GM11168 (cell line): Measurements from ENCODE around the gene RHOBTB3.

Experiments used
- in situ Hi-C: fragments of 300-500 bp; cut with MboI; formaldehyde crosslinking; loops from one replicate; pipeline ENCODE4 v1.12.0; 2022; ENCODE audit warnings: low sequenced_read_pairs; ENCODE audit not compliant: unreplicated experiment

Gene RHOBTB3

DNA sequence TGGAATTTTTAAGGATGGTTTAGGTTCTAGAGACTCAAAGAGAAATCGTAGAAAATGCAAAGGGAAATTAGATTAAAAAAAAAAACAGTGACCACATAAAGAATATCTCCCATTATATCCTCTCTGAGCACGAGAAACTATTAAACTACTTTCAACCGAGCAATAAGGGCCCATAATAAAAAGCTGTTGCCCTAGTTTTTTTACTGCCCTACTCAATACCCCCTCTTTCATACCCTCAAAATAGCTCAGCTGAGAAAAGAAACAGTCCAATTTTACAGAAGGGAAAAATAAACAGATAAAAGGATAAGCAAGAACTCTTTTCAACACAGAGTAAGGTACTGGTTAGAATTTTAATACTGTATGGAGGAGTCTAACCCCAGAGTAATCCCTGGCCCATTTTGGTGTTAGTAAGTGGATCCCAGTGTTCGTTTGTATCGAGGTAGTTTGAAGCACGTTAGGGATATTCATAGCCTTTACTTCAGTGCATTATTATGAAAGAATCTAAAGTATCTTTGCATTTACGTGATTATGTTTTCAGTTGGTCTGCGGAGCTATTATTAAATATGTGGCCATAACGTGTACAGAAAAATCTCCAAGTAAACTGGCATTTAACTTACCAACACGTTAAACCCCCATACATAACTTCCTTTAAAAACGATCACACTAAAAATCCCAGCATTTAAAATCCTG, 980 bp upstream of the RHOBTB3 start:
- in situ Hi-C loops: no loop called here

DNA sequence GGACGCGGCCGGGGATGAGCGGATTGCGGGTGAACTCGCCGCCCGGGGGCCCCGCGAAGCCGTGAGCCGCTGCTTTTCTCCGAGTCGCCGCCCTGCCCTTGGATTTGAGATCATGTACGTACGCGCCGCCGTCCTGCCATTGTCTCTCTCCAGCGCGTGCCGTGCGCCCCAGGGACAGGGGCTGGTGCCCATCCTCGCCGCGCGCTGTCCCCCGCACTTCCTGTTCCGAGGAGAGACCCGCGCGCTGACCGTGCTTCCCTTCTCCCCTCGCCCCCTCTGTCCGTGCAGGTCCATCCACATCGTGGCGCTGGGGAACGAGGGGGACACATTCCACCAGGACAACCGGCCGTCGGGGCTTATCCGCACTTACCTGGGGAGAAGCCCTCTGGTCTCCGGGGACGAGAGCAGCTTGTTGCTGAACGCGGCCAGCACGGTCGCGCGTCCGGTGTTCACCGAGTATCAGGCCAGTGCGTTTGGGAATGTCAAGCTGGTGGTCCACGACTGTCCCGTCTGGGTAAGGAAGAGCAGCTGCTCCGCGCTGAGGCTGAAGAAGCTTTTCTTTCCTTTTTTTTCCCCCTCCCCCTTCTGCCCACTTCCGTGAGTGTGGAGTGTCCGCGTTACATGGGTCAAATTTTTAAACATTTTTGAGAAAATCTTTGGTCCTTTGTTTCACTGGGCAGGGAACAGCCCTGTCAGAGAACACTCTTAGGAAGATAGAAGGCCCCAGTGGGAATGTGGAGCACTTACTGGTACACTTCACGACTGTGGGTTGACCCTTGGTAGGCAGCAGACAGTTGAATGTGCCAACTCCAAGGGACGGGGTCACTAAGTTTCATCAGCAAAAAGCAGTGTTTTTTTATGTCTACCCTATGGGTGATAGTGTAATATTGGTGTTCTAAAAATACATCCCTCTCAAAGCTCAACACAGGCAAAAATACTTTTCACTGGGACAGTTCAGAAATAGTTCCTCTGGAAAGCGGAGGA, 727 bp downstream of the RHOBTB3 start:
- in situ Hi-C loops: no loop called here

DNA sequence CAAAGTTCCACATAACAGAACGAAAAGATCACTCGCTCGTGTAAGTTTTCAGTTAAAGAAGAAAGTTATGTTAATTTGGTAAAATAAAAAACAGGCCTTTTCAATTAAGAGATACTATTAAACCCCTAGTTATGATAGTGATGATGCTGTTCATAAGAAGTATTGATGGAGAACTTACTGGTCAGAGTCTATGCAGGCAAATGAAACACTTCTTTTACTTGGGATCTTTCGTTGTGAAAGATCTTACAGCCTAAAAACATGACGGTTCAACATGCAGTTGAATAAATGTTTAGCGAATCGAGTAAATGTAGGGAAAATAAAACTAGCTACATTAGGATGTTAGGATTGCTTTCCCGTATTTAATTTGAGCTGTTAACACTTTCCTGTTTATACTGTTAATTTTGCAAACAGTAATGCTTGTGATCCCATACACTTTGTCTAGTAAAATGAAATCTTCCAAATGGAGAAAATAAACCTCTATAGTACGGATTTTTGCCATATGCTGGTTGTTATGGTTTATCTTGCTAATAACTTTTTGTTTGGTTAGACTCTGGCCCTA, 2.0 kb downstream of the RHOBTB3 start:
- in situ Hi-C loops: no loop called here

DNA sequence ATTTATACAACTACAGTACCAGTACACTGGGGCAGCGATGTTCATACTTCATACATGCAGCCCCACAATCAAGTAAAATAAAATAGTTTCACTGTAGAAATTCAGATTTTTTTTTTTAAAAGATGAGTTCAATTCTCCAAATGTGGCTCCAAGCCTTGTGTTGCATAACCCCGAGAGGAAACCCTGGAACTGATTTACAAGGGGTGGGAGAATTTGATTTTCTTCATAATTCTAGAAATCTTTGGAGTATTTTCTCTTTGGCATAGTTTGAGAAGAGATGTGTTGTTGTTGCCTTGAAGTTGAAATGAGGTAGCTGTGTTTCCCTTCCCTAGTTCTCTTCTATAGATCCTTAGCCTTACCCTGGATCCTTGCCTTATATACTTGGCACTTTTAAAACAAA, 3.1 kb downstream of the RHOBTB3 start:
- in situ Hi-C loops: no loop called here

DNA sequence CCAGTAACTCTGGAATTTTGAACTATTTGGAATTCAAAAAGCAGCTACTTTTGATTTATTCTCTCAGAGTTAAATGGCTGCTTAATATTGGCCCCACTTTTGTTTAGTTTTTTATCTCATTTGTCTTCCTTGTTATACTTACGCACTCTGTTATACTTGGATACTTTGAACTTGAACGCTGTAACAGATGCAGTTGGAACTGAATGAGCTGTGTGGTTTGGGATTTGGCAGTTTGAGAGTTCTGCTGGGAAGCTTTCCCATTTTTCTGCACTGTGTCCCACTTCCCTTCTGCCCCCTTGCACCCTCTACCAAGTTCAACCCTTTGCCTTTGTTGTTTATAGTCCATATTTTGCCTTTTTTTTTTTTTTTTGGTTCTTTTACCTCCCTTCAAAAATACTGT, 3.8 kb downstream of the RHOBTB3 start:
- in situ Hi-C loops: no loop called here

DNA sequence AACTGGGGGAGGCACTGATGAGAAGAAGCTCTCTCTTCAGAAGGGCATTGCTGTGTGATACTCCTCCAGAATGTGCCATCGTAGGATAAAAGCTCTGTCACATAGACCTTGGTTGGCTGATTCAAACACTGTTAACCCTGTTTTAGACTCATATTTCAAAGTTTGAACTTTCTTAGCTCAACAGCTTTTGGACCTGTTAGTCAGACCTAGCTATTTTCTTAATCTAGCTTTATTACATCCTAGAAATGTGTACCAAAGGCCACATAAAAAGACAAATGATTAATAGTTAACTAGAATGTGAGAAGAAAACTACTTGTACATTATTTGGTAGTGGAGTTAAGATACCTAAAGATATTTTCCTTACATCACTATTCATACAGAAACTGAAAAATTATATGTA, 4.3 kb downstream of the RHOBTB3 start:
- in situ Hi-C loops: no loop called here

DNA sequence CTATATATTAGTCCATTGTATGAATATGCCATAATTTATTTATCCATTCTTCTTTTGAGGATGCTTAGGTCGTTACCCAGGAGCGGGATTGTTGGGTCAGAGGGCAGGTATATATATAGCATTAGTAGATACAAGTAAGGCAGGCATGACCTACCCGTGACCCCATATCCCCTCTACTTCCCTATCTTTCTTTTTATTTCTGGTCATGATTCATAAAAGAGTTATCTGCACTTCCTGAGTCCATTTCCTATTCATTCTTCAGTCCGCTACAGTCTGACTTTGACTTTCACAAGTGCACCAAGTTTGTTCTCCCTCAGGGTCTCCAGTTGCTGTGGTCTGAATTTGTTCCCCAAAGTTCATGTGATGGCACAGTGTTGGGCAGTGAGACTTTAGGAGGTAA, 6.9 kb downstream of the RHOBTB3 start:
- in situ Hi-C loops: no loop called here

DNA sequence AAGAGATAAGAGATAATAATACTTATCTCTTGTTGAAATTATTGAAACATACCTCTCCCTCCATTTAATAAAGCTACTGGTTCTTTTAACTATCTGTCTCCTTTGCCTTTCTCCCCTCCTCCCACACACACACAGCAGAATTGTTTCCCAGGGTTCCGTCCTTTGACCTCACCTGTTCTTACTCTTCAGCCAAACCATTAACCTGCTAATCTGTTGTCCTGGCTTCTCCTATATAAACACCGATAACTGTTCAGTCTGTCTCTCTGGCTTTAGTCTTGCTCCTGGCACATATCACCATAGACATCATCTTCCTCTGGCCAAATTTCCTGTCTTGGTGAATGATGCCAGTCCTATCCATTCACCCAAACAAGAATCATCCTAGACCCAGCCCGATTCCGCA, 7.7 kb downstream of the RHOBTB3 start:
- in situ Hi-C loops: no loop called here

DNA sequence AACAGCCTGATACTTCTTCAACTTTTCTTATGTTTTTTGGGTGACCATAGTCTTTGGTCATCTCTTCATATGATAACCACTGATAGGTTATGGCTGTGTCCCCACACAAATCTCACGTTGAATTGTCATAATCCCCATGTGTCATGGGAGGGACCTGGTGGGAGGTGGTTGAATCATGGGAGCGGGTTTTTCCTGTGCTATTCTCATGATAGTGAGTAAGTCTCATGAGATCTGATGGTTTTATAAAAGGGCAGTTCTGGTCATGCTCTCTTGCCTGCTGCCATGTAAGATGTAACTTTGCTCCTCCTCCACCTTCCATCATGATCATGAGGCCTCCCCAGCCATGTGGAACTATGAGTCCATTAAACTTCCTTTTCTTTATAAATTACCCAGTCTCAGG, 8.7 kb downstream of the RHOBTB3 start:
- in situ Hi-C loops: no loop called here

DNA sequence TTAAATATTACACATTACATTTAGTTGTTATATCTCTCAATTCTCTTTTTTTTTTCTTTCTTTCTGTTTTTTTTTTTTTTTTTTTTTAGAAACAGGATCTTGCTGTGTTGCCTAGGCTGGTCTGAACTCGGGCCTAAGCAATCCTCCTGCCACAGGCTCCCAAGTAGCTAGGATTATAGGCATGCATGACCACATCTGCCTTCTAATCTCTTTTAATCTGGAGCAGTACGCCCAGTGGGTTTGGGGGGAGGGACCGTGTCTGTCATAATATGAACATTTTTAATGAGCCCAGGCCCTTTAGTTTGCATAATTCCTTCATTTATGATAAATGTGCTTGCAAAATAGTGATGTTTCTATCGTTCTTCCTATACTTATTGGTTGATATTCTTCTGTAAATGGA, 10.3 kb downstream of the RHOBTB3 start:
- in situ Hi-C loops: no loop called here

DNA sequence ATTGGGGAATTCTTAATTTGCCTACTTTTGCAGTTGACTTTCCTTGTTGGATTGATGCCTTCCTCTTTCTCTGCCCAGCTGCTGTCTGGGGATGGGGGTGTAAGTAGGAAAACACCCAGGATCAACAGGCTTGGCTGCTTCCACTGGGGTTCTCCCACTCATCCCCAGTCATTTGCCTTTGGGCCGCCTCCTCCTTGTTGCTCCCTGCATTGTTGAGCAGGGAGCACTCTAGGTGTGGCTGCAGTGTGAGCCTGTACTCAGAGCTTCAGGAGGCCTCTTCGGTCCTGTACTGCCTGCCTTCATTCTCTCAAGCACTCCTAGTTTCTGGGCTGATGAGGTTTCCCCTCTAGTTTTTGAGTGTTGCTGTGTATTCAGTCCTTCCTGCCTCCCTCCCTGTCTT, 12.1 kb downstream of the RHOBTB3 start:
- in situ Hi-C loops: no loop called here

DNA sequence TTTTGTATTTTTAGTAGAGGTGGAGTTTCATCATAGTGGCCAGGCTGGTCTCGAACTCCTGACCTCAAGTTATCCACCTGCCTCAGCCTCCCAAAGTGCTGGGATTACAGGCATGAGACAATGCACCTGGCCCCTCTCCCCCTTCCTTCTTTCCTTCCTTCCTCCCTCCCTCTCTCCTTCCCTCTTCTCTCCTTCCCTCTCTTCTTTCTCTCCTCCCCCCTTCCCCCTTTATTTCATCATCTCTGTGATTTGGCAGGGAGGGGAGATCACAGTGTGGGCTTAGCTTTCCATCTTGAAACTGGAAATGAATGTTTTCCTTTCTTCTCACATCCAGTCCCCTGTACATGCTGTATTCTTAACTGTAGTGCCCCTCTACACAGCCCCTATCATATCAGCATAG, 12.7 kb downstream of the RHOBTB3 start:
- in situ Hi-C loops: no loop called here

DNA sequence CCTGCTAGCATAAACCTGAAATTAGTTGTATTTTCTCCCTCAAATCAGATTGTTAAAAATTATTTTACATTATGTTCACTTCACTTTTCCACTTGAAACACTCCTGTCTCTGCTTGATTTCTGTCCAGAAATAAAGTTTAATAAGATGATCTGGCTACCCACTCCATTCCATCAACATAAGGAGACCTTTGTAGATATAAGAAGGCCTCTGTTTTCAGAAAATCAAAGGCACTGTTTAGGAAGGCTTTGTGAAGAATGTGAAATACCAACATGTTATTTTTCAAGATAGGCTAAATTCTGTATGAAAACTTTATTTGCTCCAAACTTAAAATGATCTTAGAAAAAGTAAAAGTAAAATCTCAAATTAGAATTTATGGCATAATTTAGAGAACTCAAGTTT, 15.1 kb downstream of the RHOBTB3 start:
- in situ Hi-C loops: no loop called here

DNA sequence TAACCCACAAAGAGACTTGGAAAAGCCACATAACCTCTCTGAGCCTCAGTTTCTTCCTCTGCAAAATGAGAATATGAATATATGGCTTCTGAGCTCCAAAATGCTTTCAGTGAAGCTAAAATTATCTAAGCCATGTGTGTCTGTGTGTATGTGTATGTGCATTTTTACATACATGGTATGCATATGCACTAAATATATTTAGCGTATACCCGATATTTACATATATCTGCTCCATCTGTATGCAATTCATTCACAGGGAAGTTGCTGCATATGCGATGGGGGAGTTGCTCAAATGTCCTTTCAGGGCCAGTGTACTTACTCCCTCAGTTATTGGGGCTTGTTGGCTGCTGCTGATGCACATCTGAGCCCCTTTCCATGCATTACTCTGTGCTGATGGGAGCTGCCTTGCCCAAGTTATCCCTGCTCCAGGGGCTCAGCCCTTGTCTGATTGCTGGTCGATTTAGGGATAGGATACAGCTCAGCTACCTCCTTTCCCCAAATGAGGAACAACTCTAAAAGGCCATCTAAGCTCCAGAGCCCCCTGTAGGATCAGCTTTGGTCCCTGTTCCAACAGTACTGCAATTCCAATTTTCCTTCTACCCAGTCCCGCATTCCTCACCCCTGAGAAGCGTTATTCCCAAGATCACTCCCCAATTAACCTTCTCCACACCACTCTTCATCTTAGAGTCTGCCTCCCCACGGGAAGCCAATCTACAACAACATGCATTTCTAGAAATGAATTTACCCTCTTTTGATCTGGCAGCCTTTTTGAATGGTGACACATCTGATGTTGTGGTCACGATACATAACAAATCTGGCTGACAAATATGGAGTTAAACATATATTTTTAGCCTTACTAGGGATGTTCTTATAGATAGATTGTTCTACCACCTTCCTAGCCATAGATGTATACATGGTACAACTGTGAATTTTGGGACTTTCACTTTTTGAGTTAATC, 15.9 kb downstream of the RHOBTB3 start:
- in situ Hi-C loops: no loop called here

DNA sequence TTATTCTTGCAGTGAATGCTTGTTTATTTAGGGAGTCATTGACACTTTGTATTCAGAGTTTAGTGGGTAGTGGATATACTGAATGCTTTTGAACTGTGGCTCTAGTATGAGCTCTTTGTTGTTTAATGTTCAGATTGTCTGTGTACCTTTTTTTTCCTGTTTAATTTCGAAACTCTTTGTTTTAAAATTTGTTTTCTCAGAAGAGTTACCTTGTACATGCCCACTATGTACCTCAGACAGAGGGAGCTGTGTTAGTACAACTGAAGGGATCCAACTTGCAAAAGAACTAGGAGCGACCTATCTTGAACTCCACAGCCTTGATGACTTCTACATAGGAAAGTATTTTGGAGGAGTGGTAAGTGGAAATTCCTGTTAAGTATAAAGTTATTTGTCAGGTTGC, 17.0 kb downstream of the RHOBTB3 start:
- in situ Hi-C loops: no loop called here

DNA sequence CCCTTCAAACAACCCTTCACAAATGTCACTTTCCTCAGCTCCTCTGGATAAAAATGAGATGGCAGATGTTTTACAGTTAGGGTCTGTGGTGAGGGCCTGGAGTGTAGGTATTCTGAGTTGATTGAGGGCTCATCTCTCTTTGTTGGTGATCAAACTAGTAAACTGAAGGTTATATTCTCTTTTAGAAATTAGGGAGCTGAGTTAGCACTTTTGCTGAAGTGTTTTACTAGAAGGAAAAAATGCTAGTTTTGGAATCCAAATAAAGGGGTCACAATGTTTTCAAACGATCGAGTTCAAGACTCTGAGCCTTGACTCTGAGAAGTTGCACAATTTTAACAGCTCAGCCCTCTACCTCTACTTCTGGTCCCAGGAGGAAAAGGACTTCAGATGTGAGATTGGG, 23.4 kb downstream of the RHOBTB3 start:
- in situ Hi-C loops: no loop called here

DNA sequence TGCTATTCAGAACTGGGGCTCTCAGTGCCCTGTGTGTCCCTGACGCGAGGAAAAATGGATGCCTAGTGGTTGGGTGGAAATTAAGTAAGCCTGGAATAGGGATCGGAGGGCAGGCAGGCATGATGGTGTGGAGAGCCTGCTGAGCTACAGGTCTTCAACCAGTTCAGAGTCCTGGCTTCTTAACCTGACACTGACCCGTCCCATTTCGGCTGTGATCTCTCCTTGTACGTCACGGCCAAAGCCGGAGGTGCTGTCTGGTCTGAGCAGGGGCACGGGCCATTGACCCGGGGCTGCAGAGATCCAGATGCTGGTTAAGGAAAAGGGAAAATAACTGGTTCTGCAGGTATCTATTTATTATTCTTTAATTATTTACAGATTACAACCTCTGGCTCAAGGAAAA, 27.9 kb downstream of the RHOBTB3 start:
- in situ Hi-C loops: no loop called here

DNA sequence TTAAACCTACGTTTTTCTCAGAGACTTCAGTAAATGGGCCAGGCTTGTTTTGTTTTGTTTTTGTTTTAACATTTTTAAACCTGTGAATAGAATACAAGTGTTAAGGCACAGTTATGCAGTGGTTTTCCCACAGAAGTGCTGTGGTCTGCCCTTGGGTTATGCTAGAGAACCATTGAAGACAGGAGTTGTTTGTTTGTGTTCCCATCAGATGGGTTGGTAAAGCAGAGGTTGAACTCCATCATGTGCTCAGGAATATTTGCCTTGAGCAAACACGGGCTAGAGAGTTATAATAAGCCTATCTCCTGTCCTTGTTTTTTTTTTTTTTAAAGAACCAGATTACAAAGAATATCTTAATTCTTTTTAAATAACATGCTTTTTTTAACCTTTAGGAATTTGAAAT, 28.5 kb downstream of the RHOBTB3 start:
- in situ Hi-C loops: no loop called here

DNA sequence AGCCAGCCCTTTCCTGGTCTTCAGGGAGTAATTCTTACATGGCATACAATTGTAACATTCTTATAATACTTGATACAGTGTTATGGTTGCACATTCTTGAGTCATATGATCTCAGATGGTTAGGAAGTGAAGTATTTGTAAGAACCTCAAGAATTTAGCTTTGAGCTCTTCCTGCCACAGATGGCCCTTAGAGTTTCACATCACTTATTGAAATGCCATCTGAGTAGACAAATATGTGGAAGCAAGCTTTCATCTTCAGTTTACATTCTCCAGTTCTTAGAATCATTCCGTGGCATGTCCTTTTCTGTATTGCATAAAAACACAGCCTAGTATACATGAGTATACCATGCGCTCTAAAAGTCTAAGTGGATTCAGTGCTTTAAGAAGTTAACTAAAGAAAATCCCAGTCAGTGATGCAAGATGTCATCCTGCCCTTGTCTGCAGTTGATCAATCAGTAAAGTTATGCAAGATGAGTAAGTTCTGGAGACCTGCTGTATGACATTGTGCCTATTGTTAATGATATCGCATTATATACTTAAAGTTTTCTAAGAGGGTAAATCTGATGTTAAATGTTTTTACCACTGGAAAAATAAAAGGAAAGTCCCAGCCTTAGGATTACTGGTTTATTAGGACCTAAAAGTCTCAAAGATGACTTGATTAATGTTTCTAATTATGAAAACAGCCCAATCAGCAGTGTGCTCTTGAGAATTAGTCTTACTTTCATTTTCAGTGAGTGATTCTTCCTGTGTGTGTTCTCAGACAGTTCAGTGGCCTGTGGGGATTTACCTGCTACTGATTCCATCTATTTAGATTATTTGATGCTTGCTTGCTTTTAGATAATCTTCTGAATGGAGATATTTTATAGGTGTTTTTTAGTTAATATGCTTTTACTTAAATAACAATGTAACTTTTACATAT, 29.4 kb downstream of the RHOBTB3 start:
- in situ Hi-C loops: no loop called here
